ENCODE data around the gene DTX3. TPM values are rescaled to one million over a fixed set of nuclear protein-coding genes. Genes with fewer than 3 reads are reported as not detected.

DTX3 gene
- total RNA-seq, 1 donor from 2014 or later = 18.3 TPM

GRCh38 chr12:57606821-57607220, 2.2 kb downstream of the DTX3 start:
- Mint-ChIP-seq H3K9me3 (ENCODE audit: unreplicated experiment) (peaks cover 2% of the 10 kb centered on the region), H3K27me3 (ENCODE audit: low read depth, unreplicated experiment) (peaks cover 12% of the 10 kb centered on the region), H3K36me3 (ENCODE audit: low read depth, unreplicated experiment) (peaks cover 20% of the 10 kb centered on the region), H3K4me1 (ENCODE audit: low read depth, unreplicated experiment) (peaks cover 21% of the 10 kb centered on the region), H3K4me3 (ENCODE audit: unreplicated experiment) (no peak overlapping the region), H3K27ac (ENCODE audit: unreplicated experiment) (no peak overlapping the region)
- no peaks in the 10 kb centered on the region for H3K27me3 ChIP-seq (ENCODE audit: insufficient read depth, low read length)
- no peaks in the 10 kb centered on the region for H3K79me2 ChIP-seq (ENCODE audit: insufficient read depth, low read length)
- peaks cover 22% of the 10 kb centered on the region for H3K4me1 ChIP-seq (ENCODE audit: insufficient read depth, low read length)
- H3K4me3 ChIP-seq (ENCODE audit: insufficient read depth, low read depth, low read length) = no peak overlapping the region
- H3K9me3 ChIP-seq (ENCODE audit: insufficient read depth, low read depth, low read length) = no peaks in the 10 kb centered on the region
- TF ChIP-seq, protein P1, sequence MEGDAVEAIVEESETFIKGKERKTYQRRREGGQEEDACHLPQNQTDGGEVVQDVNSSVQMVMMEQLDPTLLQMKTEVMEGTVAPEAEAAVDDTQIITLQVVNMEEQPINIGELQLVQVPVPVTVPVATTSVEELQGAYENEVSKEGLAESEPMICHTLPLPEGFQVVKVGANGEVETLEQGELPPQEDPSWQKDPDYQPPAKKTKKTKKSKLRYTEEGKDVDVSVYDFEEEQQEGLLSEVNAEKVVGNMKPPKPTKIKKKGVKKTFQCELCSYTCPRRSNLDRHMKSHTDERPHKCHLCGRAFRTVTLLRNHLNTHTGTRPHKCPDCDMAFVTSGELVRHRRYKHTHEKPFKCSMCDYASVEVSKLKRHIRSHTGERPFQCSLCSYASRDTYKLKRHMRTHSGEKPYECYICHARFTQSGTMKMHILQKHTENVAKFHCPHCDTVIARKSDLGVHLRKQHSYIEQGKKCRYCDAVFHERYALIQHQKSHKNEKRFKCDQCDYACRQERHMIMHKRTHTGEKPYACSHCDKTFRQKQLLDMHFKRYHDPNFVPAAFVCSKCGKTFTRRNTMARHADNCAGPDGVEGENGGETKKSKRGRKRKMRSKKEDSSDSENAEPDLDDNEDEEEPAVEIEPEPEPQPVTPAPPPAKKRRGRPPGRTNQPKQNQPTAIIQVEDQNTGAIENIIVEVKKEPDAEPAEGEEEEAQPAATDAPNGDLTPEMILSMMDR (IDR thresholded peaks at IDR 0.05; ENCODE audit: insufficient read depth, low read depth, low read length) = no peak
- TF ChIP-seq EZH2 (IDR thresholded peaks at IDR 0.05; ENCODE audit: insufficient read depth, low read length) = no peak
- DNase-seq (ENCODE audit: low read depth) (no peak), FAIRE-seq (no peak)
- H4K20me1 ChIP-seq (ENCODE audit: insufficient read depth, low read length) = no peaks in the 10 kb centered on the region
- no peaks in the 10 kb centered on the region for H3K36me3 ChIP-seq (ENCODE audit: insufficient read depth, low read length)
- H3K27ac ChIP-seq (ENCODE audit: low read depth, low read length) = no peak overlapping the region
- no peak overlapping the region for H3K9ac ChIP-seq (ENCODE audit: low read length)
- H3K4me2 ChIP-seq (ENCODE audit: low read length) = no peak overlapping the region
- H2AFZ ChIP-seq (ENCODE audit: low read depth, low read length) = no peak overlapping the region

- Histone ChIP-seq H3K4me3 (ENCODE audit: insufficient read depth, low read depth, low read length) (no peak overlapping the region), H3K27ac (ENCODE audit: low read depth, low read length) (no peak overlapping the region), H3K4me2 (ENCODE audit: low read length) (no peak overlapping the region), H2AFZ (ENCODE audit: low read depth, low read length) (no peak overlapping the region), H3K9me3 (ENCODE audit: insufficient read depth, low read depth, low read length) (no peaks in the 10 kb centered on the region), H3K36me3 (ENCODE audit: insufficient read depth, low read length) (no peaks in the 10 kb centered on the region), H3K27me3 (ENCODE audit: insufficient read depth, low read length) (no peaks in the 10 kb centered on the region), H3K9ac (ENCODE audit: low read length) (no peak overlapping the region), H3K4me1 (ENCODE audit: insufficient read depth, low read length) (peaks cover 27% of the 10 kb centered on the region), H4K20me1 (ENCODE audit: insufficient read depth, low read length) (no peaks in the 10 kb centered on the region), H3K79me2 (ENCODE audit: insufficient read depth, low read length) (no peaks in the 10 kb centered on the region)
- H3K27me3 Mint-ChIP-seq (ENCODE audit: low read depth, unreplicated experiment) = peaks cover 12% of the 10 kb centered on the region
- no peaks in the 10 kb centered on the region for H3K9me3 Mint-ChIP-seq (ENCODE audit: unreplicated experiment)
- H3K4me3 Mint-ChIP-seq (ENCODE audit: unreplicated experiment) = peak overlapping the region; percentile 3
- H3K36me3 Mint-ChIP-seq (ENCODE audit: low read depth, unreplicated experiment) = peaks cover 14% of the 10 kb centered on the region
- FAIRE-seq (no peak), DNase-seq (ENCODE audit: low read depth) (no peak)
- H3K27ac Mint-ChIP-seq (ENCODE audit: unreplicated experiment) = peak overlapping the region; percentile 10
- TF ChIP-seq, protein P1 (IDR thresholded peaks at IDR 0.05; ENCODE audit: insufficient read depth, low read depth, low read length) = no peak
- no peak for TF ChIP-seq EZH2 (IDR thresholded peaks at IDR 0.05; ENCODE audit: insufficient read depth, low read length)
- peaks cover 21% of the 10 kb centered on the region for H3K4me1 Mint-ChIP-seq (ENCODE audit: low read depth, unreplicated experiment)
These were observed 3.5 kb downstream of the DTX3 start for GRCh38 chr12:57607958-57608663.

- no peaks in the 10 kb centered on the region for H3K36me3 ChIP-seq (ENCODE audit: insufficient read depth, low read length)
- peaks cover 20% of the 10 kb centered on the region for H3K36me3 Mint-ChIP-seq (ENCODE audit: low read depth, unreplicated experiment)
- no peak for FAIRE-seq
- no peak overlapping the region for H3K27ac ChIP-seq (ENCODE audit: low read depth, low read length)
- H3K4me2 ChIP-seq (ENCODE audit: low read length) = no peak overlapping the region
- DNase-seq (ENCODE audit: low read depth) = no peak
- H3K79me2 ChIP-seq (ENCODE audit: insufficient read depth, low read length) = no peaks in the 10 kb centered on the region
- H3K4me3 ChIP-seq (ENCODE audit: insufficient read depth, low read depth, low read length) = no peak overlapping the region
- no peak overlapping the region for H3K9ac ChIP-seq (ENCODE audit: low read length)
- no peak overlapping the region for H3K27ac Mint-ChIP-seq (ENCODE audit: unreplicated experiment)
- H3K4me1 ChIP-seq (ENCODE audit: insufficient read depth, low read length) = peaks cover 21% of the 10 kb centered on the region
- H2AFZ ChIP-seq (ENCODE audit: low read depth, low read length) = no peak overlapping the region
- H3K4me1 Mint-ChIP-seq (ENCODE audit: low read depth, unreplicated experiment) = peaks cover 15% of the 10 kb centered on the region
- peaks cover 15% of the 10 kb centered on the region for H3K27me3 Mint-ChIP-seq (ENCODE audit: low read depth, unreplicated experiment)
- no peak overlapping the region for H3K4me3 Mint-ChIP-seq (ENCODE audit: unreplicated experiment)
- H3K27me3 ChIP-seq (ENCODE audit: insufficient read depth, low read length) = no peaks in the 10 kb centered on the region
- no peaks in the 10 kb centered on the region for H3K9me3 Mint-ChIP-seq (ENCODE audit: unreplicated experiment)
- no peaks in the 10 kb centered on the region for H4K20me1 ChIP-seq (ENCODE audit: insufficient read depth, low read length)
- TF ChIP-seq, protein P1 (IDR thresholded peaks at IDR 0.05; ENCODE audit: insufficient read depth, low read depth, low read length) = no peak
- TF ChIP-seq EZH2 (IDR thresholded peaks at IDR 0.05; ENCODE audit: insufficient read depth, low read length) = no peak
- H3K9me3 ChIP-seq (ENCODE audit: insufficient read depth, low read depth, low read length) = no peaks in the 10 kb centered on the region
These were observed 4.6 kb downstream of the DTX3 start for GRCh38 chr12:57609101-57609780.
